SK-N-SH (cell line): ENCODE results near the gene SLC25A51. TPM values are rescaled to one million over a fixed set of nuclear protein-coding genes. Genes with fewer than 3 reads are reported as not detected.

Experiments
- CTCF ChIA-PET: fragments of 300-600, 350-600 bp; formaldehyde crosslinking; extraction: SDS; loops from one replicate; lab custom pipeline; 2021; lab: Yijun Ruan, JAX
- POLR2A ChIA-PET: fragments of 350-600 bp; sonication (Branson Sonifier 250); formaldehyde crosslinking; extraction: SDS; loops from one replicate; lab custom pipeline; 2020; ENCODE audit warnings: antibody characterized with exemption, inconsistent platforms; lab: Yijun Ruan, JAX
- DNase-seq: peaks from one replicate; pipeline ENCODE4 v3.0.0; 2012
- H2AFZ ChIP-seq: fragments of 200-600 bp; sonication (generic); 2 replicates; pipeline ENCODE4 v1.8.1; 2016; ENCODE audit warnings: antibody characterized with exemption, mild to moderate bottlenecking, low read depth
- H3F3A ChIP-seq: fragments of 200-600 bp; sonication (generic); replicated peaks from 2 replicates; pipeline ENCODE3; 2016; ENCODE audit warnings: antibody characterized with exemption, mild to moderate bottlenecking; ENCODE audit not compliant: insufficient read depth
- H3K27ac ChIP-seq, 2 experiments: fragments of 200-500 bp in 1 of 2; fragments of 200-600 bp in 1 of 2; sonication (Bioruptor generic) in 1 of 2; sonication (generic), shearing (Covaris generic) in 1 of 2; 2 replicates each; pipeline versions ENCODE4 v1.5.1 to v1.6.1; 2014 to 2016; ENCODE audit warnings: low read depth in 2 of 2, inconsistent platforms in 1 of 2, low read length in 1 of 2, mild to moderate bottlenecking in 1 of 2, mixed read lengths in 1 of 2
- H3K27me3 ChIP-seq: fragments of 200-600 bp; sonication (generic), shearing (Covaris generic); 2 replicates; pipeline ENCODE4 v1.6.1; 2016; ENCODE audit warnings: mixed run types; ENCODE audit not compliant: insufficient read depth
- H3K36me3 ChIP-seq, 2 experiments: fragments of 200-500 bp in 1 of 2; fragments of 200-600 bp in 1 of 2; sonication (Bioruptor generic) in 1 of 2; sonication (generic) in 1 of 2; replicated peaks in 1 of 2; 2 replicates each; pipeline versions ENCODE3 to v1.5.1; 2014 to 2016; ENCODE audit warnings: low read length in 1 of 2, mild to moderate bottlenecking in 1 of 2; ENCODE audit not compliant: insufficient read depth in 2 of 2, control insufficient read depth in 1 of 2
- H3K4me1 ChIP-seq, 2 experiments: fragments of 200-500 bp in 1 of 2; fragments of 200-600 bp in 1 of 2; sonication (Bioruptor generic) in 1 of 2; sonication (generic), shearing (Covaris generic) in 1 of 2; 2 replicates each; pipeline versions ENCODE4 v1.5.1 to v1.6.1; 2014 to 2016; ENCODE audit warnings: low read depth in 1 of 2, low read length in 1 of 2, mixed run types in 1 of 2; ENCODE audit not compliant: insufficient read depth in 2 of 2, control insufficient read depth in 1 of 2
- H3K4me2 ChIP-seq: fragments of 200-600 bp; sonication (generic), shearing (Covaris generic); 2 replicates; pipeline ENCODE4 v1.6.1; 2017; ENCODE audit warnings: mixed run types
- H3K4me3 ChIP-seq, 2 experiments: fragments of 200-500 bp in 1 of 2; fragments of 200-600 bp in 1 of 2; sonication (Bioruptor generic) in 1 of 2; sonication (generic), shearing (Covaris generic) in 1 of 2; 2 replicates each; pipeline versions ENCODE4 v1.5.1 to v1.8.1; 2014 to 2016; ENCODE audit warnings: low read depth in 2 of 2, inconsistent platforms in 1 of 2, low read length in 1 of 2, mild to moderate bottlenecking in 1 of 2, mixed read lengths in 1 of 2, moderate library complexity in 1 of 2
- H3K79me2 ChIP-seq: fragments of 200-600 bp; sonication (generic); 2 replicates; pipeline ENCODE4 v1.8.1; 2017; ENCODE audit warnings: mild to moderate bottlenecking; ENCODE audit not compliant: insufficient read depth
- H3K9ac ChIP-seq: fragments of 200-600 bp; sonication (generic); 2 replicates; pipeline ENCODE4 v1.6.1; 2017; ENCODE audit warnings: mixed run types
- H3K9me2 ChIP-seq: fragments of 200-600 bp; sonication (generic); 2 replicates; pipeline ENCODE4 v1.6.1; 2017; ENCODE audit warnings: mixed run types
- H3K9me3 ChIP-seq: fragments of 200-600 bp; sonication (generic); 2 replicates; pipeline ENCODE4 v1.6.1; 2017; ENCODE audit warnings: mixed run types, mild to moderate bottlenecking, moderate library complexity
- H4K20me1 ChIP-seq: fragments of 200-600 bp; sonication (generic); 2 replicates; pipeline ENCODE4 v1.6.1; 2017; ENCODE audit warnings: mild to moderate bottlenecking, mixed run types; ENCODE audit not compliant: insufficient read depth
- CHD2 ChIP-seq: fragments of 150-350 bp; IDR thresholded peaks from 2 replicates; pipeline ENCODE4 v1.6.1; 2018; ENCODE audit warnings: low read length; ENCODE audit not compliant: partially characterized antibody
- ELF1 ChIP-seq: IDR thresholded peaks from 2 replicates; pipeline ENCODE4 v1.4.0; 2012
- EP300 ChIP-seq, 2 experiments: IDR thresholded peaks; 2 replicates each; pipeline versions ENCODE4 v1.4.0 to v1.6.1; 2012; ENCODE audit warnings: borderline replicate concordance in 1 of 2, low read depth in 1 of 2, low read length in 1 of 2
- FOSL2 ChIP-seq: IDR thresholded peaks from 2 replicates; pipeline ENCODE4 v1.4.0; 2012; ENCODE audit warnings: low read depth, mild to moderate bottlenecking, moderate library complexity, borderline replicate concordance
- FOXJ3 ChIP-seq: sonication (generic); formaldehyde crosslinking; IDR thresholded peaks from 2 replicates; pipeline ENCODE4 v1.5.1; 2020; ENCODE audit warnings: mild to moderate bottlenecking, missing genetic modification reagents
- FOXM1 ChIP-seq: IDR thresholded peaks from 2 replicates; pipeline ENCODE4 v1.4.0; 2012; ENCODE audit warnings: low read depth, mild to moderate bottlenecking
- GABPA ChIP-seq: IDR thresholded peaks from 2 replicates; pipeline ENCODE4 v1.4.0; 2012; ENCODE audit warnings: low read depth, mild to moderate bottlenecking
- GATA2 ChIP-seq: sonication (generic); formaldehyde crosslinking; IDR thresholded peaks from 2 replicates; pipeline ENCODE4 v1.5.0; 2020; ENCODE audit warnings: mild to moderate bottlenecking, missing genetic modification reagents
- JUND ChIP-seq: IDR thresholded peaks from 2 replicates; pipeline ENCODE4 v1.4.0; 2012
- RAD21 ChIP-seq: IDR thresholded peaks from 2 replicates; pipeline ENCODE4 v1.6.1; 2012; ENCODE audit warnings: mild to moderate bottlenecking, low read length
- REST ChIP-seq: IDR thresholded peaks from 2 replicates; pipeline ENCODE4 v1.6.1; 2012; ENCODE audit warnings: mild to moderate bottlenecking, low read depth, low read length, moderate library complexity
- RXRA ChIP-seq: IDR thresholded peaks from 2 replicates; pipeline ENCODE4 v1.4.0; 2012; ENCODE audit warnings: low read depth, mild to moderate bottlenecking, borderline replicate concordance
- SMC3 ChIP-seq: IDR thresholded peaks from 2 replicates; pipeline ENCODE4 v1.6.1; 2012; ENCODE audit warnings: low read depth, low read length, improper control_type of control experiment
- TAF1 ChIP-seq: IDR thresholded peaks from 2 replicates; pipeline ENCODE4 v1.6.1; 2012; ENCODE audit warnings: low read depth, mild to moderate bottlenecking, low read length, moderate library complexity, borderline replicate concordance
- TCF12 ChIP-seq: IDR thresholded peaks from 2 replicates; pipeline ENCODE4 v1.4.0; 2012
- TEAD4 ChIP-seq: IDR thresholded peaks from 2 replicates; pipeline ENCODE4 v1.4.0; 2012; ENCODE audit warnings: mild to moderate bottlenecking, borderline replicate concordance; ENCODE audit not compliant: insufficient read depth
- polyA plus RNA-seq, 3 experiments: library from polyadenylated mRNA; depleted of rRNA; stranded (reverse); fragments of >200 nt; gene quantifications; 2 replicates each; pipeline ENCODE4 v1.2.3, GENCODE V29; 2012
- TF ChIP-seq, protein P1 (sequence below): IDR thresholded peaks from 2 replicates; pipeline ENCODE4; 2012
- TF ChIP-seq, protein P2 (sequence below): fragments of 200-600 bp; sonication (generic); IDR thresholded peaks from 2 replicates; pipeline ENCODE4 v1.6.1; 2017; ENCODE audit warnings: antibody characterized with exemption, mild to moderate bottlenecking, moderate library complexity
- TF ChIP-seq, protein P3 (sequence below): fragments of 150-350 bp; IDR thresholded peaks from 2 replicates; pipeline ENCODE4 v1.6.1; 2017; ENCODE audit warnings: antibody characterized with exemption, low read length, low read depth, borderline replicate concordance
- TF ChIP-seq, protein P4 (sequence below): IDR thresholded peaks from 2 replicates; pipeline ENCODE4 v1.4.0; 2012; ENCODE audit warnings: low read depth, borderline replicate concordance

Gene SLC25A51
- polyA plus RNA-seq, 1 of the 3 experiments (the other 2 are of a cell fraction) = 13.3 TPM

GRCh38 chr9:37924538-37924937, 20.6 kb upstream of the SLC25A51 start:
- CTCF ChIA-PET = interaction anchor here (0.9 to 4.2 kb wide), 4 partner anchors 10 to 439 kb away, joined by 3 to 40 read pairs (median 4); no protein-coding TSS in a partner anchor
- Histone ChIP-seq H3K9me2 (no peaks in the 10 kb centered on the region), H2AFZ (no peak overlapping the region), H3K9me3 (no peaks in the 10 kb centered on the region), H3K4me3 (no peak overlapping the region), H3K79me2 (peaks cover 78% of the 10 kb centered on the region), H3K9ac (no peak overlapping the region), H3F3A (no peaks in the 10 kb centered on the region), H3K4me2 (no peak overlapping the region), H3K27ac (no peak overlapping the region; a peak in 1 of 4 replicates), H3K27me3 (no peaks in the 10 kb centered on the region), H3K36me3 (peaks cover 5 to 28% of the 10 kb centered on the region in 2 experiments), H4K20me1 (peaks cover 3% of the 10 kb centered on the region; the same call in 1 of the 2 replicates), H3K4me1 (peaks cover 15 to 81% of the 10 kb centered on the region in 2 experiments; a peak in 3 of 4 replicates)
- no peak for DNase-seq
- POLR2A ChIA-PET = no interaction called here
- TF ChIP-seq FOSL2 (no peak), GATA2 (CRISPR knock-in tag) (no peak), FOXJ3 (no peak), JUND (no peak), TEAD4 (no peak), SMC3 (no peak), EP300 (IDR thresholded peaks at IDR 0.05; ENCODE audit: borderline replicate concordance in 1 of 2, low read depth in 1 of 2, low read length in 1 of 2) (no peak), FOXM1 (no peak), RXRA (no peak), ELF1 (no peak), TCF12 (no peak), REST (no peak), RAD21 (no peak), TAF1 (no peak), GABPA (no peak), CHD2 (no peak)
- TF ChIP-seq, protein P1, sequence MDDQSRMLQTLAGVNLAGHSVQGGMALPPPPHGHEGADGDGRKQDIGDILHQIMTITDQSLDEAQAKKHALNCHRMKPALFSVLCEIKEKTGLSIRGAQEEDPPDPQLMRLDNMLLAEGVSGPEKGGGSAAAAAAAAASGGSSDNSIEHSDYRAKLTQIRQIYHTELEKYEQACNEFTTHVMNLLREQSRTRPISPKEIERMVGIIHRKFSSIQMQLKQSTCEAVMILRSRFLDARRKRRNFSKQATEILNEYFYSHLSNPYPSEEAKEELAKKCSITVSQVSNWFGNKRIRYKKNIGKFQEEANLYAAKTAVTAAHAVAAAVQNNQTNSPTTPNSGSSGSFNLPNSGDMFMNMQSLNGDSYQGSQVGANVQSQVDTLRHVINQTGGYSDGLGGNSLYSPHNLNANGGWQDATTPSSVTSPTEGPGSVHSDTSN = no peak
- TF ChIP-seq, protein P2, sequence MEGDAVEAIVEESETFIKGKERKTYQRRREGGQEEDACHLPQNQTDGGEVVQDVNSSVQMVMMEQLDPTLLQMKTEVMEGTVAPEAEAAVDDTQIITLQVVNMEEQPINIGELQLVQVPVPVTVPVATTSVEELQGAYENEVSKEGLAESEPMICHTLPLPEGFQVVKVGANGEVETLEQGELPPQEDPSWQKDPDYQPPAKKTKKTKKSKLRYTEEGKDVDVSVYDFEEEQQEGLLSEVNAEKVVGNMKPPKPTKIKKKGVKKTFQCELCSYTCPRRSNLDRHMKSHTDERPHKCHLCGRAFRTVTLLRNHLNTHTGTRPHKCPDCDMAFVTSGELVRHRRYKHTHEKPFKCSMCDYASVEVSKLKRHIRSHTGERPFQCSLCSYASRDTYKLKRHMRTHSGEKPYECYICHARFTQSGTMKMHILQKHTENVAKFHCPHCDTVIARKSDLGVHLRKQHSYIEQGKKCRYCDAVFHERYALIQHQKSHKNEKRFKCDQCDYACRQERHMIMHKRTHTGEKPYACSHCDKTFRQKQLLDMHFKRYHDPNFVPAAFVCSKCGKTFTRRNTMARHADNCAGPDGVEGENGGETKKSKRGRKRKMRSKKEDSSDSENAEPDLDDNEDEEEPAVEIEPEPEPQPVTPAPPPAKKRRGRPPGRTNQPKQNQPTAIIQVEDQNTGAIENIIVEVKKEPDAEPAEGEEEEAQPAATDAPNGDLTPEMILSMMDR = no peak
- TF ChIP-seq, protein P3, sequence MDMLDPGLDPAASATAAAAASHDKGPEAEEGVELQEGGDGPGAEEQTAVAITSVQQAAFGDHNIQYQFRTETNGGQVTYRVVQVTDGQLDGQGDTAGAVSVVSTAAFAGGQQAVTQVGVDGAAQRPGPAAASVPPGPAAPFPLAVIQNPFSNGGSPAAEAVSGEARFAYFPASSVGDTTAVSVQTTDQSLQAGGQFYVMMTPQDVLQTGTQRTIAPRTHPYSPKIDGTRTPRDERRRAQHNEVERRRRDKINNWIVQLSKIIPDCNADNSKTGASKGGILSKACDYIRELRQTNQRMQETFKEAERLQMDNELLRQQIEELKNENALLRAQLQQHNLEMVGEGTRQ = no peak
- TF ChIP-seq, protein P4, sequence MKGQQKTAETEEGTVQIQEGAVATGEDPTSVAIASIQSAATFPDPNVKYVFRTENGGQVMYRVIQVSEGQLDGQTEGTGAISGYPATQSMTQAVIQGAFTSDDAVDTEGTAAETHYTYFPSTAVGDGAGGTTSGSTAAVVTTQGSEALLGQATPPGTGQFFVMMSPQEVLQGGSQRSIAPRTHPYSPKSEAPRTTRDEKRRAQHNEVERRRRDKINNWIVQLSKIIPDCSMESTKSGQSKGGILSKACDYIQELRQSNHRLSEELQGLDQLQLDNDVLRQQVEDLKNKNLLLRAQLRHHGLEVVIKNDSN = no peak
